GM21723 (cell line): ENCODE measurements around the gene SLFN13.
A peak's percentile ranks its signal among the peaks of the same experiment; 100 is the strongest.
"Not testable (repeated sequence)": the region's sequence is repeated elsewhere in the genome, so short reads cannot be mapped to it uniquely, and the experiment has no call there.

ENCODE experiments used
- ATAC-seq: cut with Tn5 transposase; IDR thresholded peaks from one replicate; pipeline ENCODE4 v1.9.1; 2021; ENCODE audit warnings: mild to moderate bottlenecking, moderate library complexity; ENCODE audit not compliant: unreplicated experiment

Gene SLFN13

DNA sequence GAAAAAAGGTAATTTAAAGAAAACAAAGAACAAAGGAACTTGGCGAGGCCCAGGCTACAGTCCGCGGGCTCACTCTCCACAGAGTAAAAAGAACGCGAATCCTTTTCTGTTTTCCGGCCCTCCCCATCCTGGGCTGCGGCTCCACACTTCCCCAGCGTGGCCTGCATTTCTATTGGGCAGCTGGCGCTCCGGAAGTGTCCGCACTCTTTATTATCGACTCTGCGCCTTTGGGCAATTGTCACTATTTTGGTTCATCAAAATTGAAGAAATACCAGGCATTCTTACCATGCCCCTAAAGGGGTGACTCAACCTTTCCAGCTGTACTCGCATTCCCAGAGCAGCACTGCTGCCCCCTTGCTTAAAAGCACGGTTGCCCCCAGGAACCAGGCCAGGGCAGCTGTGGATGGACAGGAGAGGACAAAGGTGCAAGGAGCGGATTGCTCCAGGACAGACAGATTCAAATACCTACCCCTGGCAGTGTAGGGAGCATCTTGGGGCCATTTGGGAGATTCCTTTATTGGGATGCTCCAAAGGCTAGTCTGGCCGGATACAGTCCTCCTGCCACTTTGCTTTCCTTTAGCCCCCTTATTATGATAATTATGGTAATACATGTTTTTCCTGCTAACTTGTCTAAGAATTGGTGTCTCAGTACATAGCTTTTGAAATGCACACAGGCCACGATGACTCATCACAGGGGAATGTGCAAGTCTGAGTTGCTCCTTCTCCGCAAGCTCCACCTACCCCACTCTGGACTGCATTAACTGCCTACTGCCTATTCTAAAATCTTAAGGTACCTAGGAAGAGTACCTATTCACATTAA lies 15.3 kb downstream of the SLFN13 start:
- ATAC-seq = no peak

DNA sequence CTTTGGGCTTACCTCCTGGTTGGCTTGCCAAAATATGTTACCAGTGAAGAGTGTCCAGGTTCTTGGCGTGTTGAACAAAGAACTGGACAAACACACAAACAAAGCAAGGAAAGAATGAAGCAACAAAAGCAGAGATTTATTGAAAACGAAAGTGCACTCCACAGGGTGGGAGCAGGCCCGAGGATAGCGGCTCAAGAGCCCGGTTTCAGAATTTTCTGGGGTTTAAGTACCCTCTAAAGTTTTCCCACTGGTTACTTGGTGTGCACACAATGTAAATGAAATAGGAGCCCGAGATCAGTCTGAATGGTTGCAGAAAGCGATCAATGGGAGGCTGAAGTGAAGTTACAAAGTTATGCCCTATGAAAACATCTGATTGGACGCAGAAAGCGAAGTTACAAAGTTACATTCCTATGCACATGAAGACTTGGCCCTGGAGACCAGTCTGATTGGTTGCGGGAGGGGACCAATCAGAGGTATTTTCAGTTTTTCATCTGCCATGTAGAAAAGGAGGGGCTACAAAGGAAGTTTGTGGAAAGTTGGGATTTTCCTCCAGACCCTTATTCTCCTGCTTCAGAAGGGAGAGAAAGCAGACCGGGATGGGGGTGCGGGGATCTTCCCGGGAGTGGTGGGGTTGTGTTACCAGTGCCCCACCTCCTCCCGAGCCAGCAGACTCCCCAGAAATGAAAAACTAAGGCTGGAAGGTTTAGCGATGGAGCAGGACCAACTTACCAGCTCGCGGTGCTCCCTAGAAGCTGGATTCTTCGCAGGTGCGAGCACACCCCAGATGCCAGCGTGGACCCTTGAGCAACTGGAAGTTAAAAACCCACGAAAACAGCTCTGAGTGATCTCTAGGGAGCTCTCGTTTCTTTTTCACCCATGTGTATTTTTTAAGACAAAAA lies 16.1 kb downstream of the SLFN13 start, which contains the start of gene SLFN12:
Gene SLFN12, minus strand, starts transcription at position 325 of the 899 bp plus-strand sequence. CDS start 9,472 bp downstream, outside the sequence.
- ATAC-seq = peak; percentile 89

DNA sequence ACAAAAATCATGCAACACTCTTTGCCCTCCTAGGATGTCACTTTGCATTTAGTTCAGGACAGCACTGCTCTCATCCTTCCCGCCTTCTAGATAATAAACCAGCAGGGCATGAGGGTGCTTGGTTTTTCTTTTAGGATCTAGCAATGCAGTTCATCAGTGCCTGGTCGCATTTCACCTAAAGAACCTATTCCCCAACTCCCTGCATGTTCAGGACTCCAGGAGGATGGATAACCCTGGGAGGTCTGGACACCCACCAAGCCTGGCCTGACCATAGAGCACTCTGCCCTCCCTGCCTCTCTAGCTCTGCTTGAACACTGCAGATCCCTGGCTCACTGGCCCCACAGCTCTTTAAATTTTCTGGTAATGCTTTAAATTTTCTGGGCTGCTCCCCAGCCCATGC lies 18.9 kb downstream of the SLFN13 start:
- no peak for ATAC-seq

DNA sequence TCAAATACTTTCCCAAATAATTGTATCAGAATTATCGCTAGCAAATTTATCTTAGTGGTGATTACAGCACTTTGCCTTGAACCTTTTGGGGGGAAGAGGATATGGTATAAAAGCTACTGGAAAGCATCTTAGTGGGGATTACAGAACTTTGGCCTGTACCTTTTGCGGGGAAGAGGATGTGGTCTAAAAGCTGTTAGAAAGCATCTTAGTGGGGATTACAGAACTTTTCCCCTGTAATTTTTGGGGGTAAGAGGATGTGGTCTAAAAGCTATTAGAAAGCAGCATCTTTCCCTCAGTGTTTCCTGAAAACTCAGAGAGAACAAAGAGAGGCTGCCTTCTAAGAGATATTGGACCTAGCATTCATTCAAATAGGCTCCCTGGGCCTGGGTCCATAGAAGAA lies 20.3 kb downstream of the SLFN13 start:
- no peak for ATAC-seq

DNA sequence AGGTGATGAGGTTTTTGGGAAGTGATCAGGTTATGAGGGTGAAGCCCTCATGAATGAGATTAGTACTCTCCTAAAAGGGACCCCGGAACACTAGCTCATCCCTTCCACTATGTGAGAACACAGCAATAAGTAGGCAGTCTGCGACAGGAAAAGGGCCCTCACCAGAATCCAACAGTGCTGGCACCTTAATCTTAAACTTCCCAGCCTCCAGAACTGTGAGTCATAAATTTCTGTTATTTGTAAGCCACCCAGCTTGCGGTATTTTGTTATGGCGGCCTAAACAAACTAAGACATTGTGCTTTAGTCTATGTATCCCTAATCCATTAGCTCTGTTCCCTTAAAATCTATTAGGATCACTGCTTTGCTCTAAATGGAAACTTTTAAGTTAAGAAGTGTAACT lies 24.8 kb downstream of the SLFN13 start:
- no peak for ATAC-seq

DNA sequence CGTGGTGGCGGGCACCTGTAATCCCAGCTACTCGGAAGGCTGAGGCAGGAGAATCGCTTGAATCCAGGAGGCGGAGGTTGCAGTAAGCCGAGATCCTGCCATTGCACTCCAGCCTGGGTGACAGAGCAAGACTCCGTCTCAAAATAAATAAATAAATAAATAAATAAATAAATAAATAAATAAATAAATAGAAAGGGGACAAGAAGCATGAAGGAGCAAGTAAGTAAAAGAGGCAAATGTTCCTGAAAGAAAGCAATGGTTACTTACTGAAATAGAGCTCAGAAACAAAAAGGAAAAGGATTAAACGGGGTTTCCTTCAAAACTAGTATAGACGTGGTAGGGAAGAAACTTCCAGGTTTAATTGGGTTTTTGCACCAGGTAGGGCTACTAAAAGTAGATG lies 27.5 kb downstream of the SLFN13 start:
- ATAC-seq = not testable (repeated sequence)

DNA sequence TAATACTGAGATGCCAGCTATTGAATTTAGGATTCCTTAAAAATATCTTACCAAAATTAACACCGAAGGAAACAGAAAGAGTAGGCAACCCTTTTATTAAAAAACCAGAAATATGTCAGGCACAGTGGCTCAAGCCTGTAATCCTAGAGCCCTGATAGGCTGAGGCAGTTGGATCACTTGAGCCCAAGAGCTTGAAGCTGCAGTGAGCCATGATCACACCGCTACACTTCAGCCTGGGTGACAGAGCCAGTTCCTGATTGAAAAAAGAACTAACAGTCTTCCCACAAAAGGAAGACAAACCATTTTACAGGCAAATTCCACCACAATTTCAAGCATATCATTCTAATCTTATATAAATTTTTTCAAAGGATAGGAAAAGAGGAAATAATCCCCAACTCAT lies 31.9 kb downstream of the SLFN13 start:
- ATAC-seq = no peak

DNA sequence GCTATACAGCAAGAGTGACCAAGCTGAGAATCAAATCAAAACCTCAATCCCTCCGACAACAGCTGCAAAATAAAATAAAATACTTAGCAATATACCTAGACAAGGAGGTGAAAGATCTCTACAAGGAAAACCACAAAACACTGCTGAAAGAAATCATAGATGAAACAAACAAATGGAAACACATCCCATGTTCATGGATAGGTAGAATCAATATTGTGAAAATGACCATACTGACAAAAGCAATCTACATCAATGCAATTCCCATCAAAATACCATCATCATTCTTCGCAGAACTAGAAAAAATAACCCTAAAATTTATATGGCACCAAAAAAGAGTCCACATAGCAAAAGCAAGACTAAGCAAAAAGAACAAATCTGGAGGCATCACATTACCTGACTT lies 33.9 kb downstream of the SLFN13 start:
- not testable (repeated sequence) for ATAC-seq

DNA sequence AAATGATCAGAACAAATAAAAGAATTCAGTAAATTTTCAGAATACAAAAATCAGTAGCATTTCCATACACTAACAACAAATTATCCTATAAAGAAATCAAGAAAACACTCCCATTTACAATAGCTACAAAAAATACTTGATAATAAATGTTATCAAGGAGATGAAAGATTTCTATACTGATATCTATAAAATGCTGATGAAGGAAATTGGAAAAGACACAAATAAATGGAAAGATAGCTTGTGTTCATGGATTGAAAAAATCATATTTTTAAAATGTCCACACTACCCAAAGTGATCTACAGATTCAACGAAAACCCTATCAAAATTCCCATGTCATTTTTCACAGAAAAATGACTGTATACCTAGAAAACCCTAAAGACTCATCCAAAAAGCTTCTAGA lies 34.3 kb downstream of the SLFN13 start:
- no peak for ATAC-seq

DNA sequence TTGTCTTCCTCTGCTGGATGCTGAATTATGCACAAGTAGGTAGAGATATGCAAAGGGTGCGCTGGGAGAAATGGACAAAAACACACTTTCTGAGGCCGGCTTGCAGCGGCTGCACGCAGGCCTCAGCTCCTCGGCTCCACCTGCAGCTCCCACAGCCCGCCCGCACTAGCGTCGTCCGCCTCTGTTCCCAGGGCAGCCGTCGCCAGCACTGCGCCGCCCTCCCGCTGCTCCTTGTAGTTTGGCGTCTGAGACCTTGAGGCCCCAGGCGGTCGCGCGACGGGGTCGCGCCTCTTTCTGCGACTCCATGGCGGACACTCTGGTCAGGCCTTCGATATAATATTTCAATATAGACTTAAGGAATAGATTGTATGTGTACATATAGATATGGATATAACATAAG lies 41.0 kb downstream of the SLFN13 start:
- no peak for ATAC-seq

DNA sequence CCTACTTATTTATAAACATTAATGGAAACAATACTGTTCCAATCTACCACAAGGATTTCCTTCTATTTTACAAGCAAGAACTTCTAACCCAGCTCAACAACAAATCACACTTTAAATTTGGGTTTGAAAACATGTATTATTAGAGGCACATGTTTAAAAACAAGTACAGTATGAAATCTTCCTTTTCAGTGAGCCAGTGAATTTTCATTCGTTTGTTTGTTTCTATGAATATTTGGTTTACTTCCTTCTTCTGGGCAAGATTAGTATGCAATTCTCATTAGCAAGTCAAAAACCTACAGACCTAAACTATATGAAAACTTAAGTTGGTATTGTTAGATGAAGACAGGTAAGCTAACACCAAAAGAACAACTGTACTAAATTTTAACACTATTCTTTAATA lies 42.0 kb downstream of the SLFN13 start:
- no peak for ATAC-seq

DNA sequence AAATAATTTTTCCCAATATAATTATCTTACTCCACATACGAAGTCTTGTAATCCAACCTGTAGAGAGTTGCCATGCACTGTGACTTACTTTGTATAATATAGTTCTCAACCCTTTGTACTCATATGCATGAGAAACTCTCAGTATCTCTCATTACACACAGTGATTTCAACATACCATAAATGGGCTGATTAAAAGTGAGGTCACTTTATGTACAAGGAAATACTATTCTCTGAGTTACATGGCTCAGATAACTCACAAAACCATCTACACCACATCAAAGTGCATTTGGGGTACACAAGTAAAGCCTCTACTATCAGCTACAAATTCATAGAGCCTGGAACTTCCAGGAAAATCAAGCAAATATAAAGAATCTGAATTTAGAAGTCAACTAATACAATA lies 44.2 kb downstream of the SLFN13 start:
- ATAC-seq = no peak

DNA sequence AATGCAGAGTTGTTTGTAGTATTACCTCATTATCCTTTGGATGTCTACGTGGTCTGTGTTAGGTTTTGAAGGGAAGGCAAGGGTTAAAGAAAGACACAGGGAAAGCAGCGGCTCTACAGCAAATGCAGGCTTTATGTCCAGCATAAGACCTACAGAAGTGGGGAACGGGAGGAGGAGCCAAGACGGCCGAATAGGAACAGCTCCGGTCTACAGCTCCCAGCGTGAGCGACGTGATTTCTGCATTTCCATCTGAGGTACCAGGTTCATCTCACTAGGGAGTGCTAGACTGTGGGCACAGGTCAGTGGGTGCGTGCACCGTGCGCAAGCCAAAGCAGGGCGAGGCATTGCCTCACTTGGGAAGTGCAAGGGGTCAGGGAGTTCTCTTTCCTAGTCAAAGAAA lies 54.8 kb downstream of the SLFN13 start:
- ATAC-seq = not testable (repeated sequence)

DNA sequence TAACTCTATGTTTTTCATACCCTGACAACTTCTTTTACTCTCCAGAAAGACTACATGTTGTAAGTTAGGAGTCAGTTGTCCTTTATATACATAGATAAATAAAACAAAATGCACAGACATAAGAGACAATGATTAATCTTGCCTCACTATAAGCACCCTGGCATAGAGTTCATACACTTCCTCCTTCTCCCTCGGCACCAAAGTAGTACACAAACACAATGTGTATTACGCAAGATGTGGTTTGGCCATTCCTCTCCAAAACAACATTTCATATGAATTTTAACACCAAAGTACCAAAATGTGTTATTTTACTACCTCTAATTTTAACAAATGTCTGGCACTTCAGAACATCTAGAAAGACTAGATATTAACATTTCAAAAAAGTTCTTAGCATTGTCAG lies 57.9 kb downstream of the SLFN13 start:
- no peak for ATAC-seq

DNA sequence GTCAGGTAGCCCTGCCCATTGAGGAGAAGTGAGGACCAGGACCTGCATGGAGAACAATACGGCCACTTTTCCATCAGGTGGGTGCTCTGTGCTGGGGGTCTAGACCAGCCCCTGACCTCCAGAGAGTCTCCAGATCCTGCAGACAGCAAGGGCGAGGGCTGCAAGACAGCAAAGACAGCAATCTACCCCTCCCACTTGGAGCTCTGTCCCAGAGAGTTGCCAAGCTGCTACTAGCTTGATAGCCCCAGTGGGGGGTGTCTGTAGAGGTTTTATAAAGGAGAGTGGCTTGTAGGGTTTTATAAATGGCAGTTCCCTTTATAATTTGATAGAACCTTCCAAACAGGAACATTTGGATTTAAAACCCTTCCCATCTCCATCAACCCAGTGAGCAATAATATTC lies 58.4 kb downstream of the SLFN13 start:
- no peak for ATAC-seq

DNA sequence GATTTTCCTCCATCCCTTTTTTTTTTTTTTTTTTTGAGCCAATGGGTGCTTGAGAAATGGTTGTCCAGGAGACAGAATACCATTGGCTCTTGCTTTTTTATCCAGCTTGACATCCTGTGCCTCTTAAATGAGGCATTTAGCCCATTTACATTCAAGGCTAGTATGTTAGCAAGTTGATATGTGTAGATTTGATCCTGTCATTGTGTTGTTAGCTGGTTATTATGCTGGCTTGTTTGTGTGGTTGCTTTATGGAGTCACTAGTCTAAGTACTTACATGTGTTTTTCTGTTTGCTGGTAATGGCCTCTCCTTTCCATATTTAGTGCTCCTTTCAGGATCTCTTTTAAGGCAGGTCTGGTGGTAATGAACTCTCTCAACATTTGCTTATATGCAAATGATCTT lies 61.1 kb downstream of the SLFN13 start:
- ATAC-seq = no peak
